Fibroblast of pulmonary artery (primary cell): ENCODE data around the gene RBMS3.

ENCODE experiments used
- DNase-seq: peaks from one replicate; pipeline ENCODE4 v3.0.0-alpha.2; 2010; ENCODE audit warnings: low read depth
- H3K4me3 ChIP-seq: replicated peaks from 2 replicates; pipeline ENCODE4 v1.5.1; 2011; ENCODE audit warnings: low read depth, mild to moderate bottlenecking, control low read depth, low read length, moderate library complexity
- CTCF ChIP-seq: IDR thresholded peaks from 2 replicates; pipeline ENCODE4 v1.5.1; 2011; ENCODE audit warnings: mild to moderate bottlenecking, control low read depth, low read length, inconsistent platforms; ENCODE audit errors: missing control alignments

The RBMS3 gene

GRCh38 chr3:29503958-29504357 is 223.1 kb downstream of the RBMS3 start:
- H3K4me3 ChIP-seq, result no peak overlapping the region
- DNase-seq, result peak; percentile 32
- no peak for TF ChIP-seq CTCF

- no peak overlapping the region for H3K4me3 ChIP-seq
- DNase-seq, result no peak
- no peak for TF ChIP-seq CTCF
Observed at GRCh38 chr3:29506502-29506901, 225.6 kb downstream of the RBMS3 start.

GRCh38 chr3:29511701-29512100 is 230.8 kb downstream of the RBMS3 start:
- TF ChIP-seq CTCF, result no peak
- DNase-seq, result no peak

GRCh38 chr3:29512641-29513040 is 231.8 kb downstream of the RBMS3 start:
- peak overlapping the region; percentile 40 for H3K4me3 ChIP-seq
- no peak for TF ChIP-seq CTCF
- DNase-seq, result no peak

More at GRCh38 chr3:29511701-29512100, 230.8 kb downstream of the RBMS3 start:
- no peak overlapping the region for H3K4me3 ChIP-seq

GRCh38 chr3:29513236-29513635 is 232.4 kb downstream of the RBMS3 start:
- peak overlapping the region; percentile 40 for H3K4me3 ChIP-seq
- no peak for TF ChIP-seq CTCF
- DNase-seq, result peak; percentile 68

GRCh38 chr3:29514170-29514569 is 233.3 kb downstream of the RBMS3 start:
- no peak overlapping the region for H3K4me3 ChIP-seq
- DNase-seq, result peak; percentile 76
- TF ChIP-seq CTCF, result no peak

- DNase-seq, result no peak
- H3K4me3 ChIP-seq, result no peak overlapping the region
- no peak for TF ChIP-seq CTCF
Observed at GRCh38 chr3:29514912-29515311, 234.0 kb downstream of the RBMS3 start.
